IPS-18a (cell line): ENCODE data around the gene NOXO1.
A peak's percentile ranks its signal among the peaks of the same experiment; 100 is the strongest.
"Not testable (repeated sequence)": the region's sequence is repeated elsewhere in the genome, so short reads cannot be mapped to it uniquely, and the experiment has no call there.

Experiments used
- H3K27ac ChIP-seq: one replicate; pipeline ENCODE4 v1.5.1; 2013; ENCODE audit warnings: low read length
- H3K27me3 ChIP-seq: one replicate; pipeline ENCODE4 v1.6.1; 2013; ENCODE audit warnings: mild to moderate bottlenecking, low read length; ENCODE audit not compliant: control insufficient read depth, insufficient read depth
- H3K36me3 ChIP-seq: one replicate; pipeline ENCODE4 v1.6.1; 2013; ENCODE audit warnings: low read depth, low read length; ENCODE audit not compliant: control insufficient read depth
- H3K4me1 ChIP-seq: one replicate; pipeline ENCODE4 v1.6.1; 2013; ENCODE audit warnings: low read depth, low read length; ENCODE audit not compliant: control insufficient read depth
- H3K4me3 ChIP-seq: one replicate; pipeline ENCODE4 v1.5.1; 2013; ENCODE audit warnings: low read length
- H3K9ac ChIP-seq: one replicate; pipeline ENCODE4 v1.6.1; 2013; ENCODE audit warnings: mild to moderate bottlenecking, low read length, moderate library complexity
- H3K9me3 ChIP-seq: one replicate; pipeline ENCODE4 v1.6.1; 2013; ENCODE audit warnings: low read depth, low read length; ENCODE audit not compliant: control insufficient read depth

NOXO1 gene

DNA sequence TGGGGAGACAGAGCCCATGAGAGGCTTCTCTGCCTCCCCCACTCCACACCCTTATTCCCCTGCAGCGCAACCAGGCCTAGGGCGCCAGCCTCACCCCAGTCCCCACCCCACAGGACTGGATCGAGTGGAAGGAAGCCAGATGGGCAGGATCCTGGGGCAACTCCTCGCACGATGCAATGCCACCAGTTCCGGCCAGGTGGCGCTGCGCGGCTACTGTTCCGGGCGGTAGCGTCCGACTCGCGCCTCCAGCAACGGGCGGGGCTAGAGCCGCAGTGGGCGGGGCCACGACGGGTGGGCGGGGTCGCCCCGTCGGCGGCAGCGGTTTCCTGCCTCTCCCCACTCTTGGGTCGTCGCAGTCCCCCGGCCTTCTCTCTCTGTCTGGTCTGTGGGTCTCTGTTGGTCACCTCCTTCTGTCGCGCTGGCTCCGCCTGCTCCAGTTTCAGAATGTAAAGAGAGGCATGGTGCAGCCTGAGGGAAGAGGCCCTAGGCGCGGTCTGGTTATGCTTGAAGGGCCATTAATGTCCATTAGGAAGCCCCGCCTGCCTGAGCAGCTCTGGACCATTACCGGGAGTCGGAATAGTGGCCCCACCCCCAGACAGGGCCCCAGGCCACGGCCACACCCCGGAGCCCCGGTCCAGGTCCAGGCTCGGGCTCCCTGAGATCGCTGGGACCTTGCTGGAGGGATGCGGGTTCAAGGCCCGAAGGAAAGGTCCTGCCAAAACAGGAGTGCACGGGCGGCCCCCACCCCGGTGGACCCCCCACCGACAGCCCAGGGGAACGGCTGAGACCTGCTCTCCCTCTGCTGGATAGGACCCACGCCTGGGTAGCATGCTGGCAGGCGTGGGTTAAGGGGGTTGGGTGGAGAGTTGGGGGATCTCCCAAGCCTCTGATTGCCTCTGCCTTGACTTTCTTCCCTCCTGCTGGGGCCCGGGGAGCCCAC, 42.1 kb upstream of the NOXO1 start:
- Histone ChIP-seq H3K27ac (no peak overlapping the region), H3K4me1 (no peaks in the 10 kb centered on the region), H3K9ac (no peak overlapping the region), H3K36me3 (no peaks in the 10 kb centered on the region), H3K27me3 (peaks cover 75% of the 10 kb centered on the region), H3K9me3 (no peaks in the 10 kb centered on the region), H3K4me3 (peak overlapping the region; percentile 61)

DNA sequence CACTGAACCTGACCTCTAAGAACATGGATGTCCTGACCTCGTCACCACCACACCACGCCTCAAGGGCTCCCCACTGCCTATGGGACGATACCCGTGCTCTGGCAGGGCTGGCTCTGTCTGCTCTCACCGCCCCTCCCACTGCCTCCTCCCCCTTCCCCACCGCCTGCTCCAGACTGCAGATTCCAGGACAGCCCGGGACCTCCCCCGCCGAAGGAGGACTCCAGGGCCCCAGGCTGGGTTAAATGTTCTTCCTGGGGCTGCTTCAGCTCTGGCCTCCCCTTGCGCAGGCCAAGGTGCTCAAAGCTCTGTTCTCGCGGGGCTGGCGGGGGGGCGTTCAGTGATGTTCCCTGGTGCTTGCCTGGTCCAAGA, 41.4 kb upstream of the NOXO1 start:
- Histone ChIP-seq H3K9me3 (no peaks in the 10 kb centered on the region), H3K36me3 (no peaks in the 10 kb centered on the region), H3K27me3 (peaks cover 69% of the 10 kb centered on the region), H3K4me3 (peak overlapping the region; percentile 61), H3K9ac (no peak overlapping the region), H3K4me1 (no peaks in the 10 kb centered on the region), H3K27ac (no peak overlapping the region)

DNA sequence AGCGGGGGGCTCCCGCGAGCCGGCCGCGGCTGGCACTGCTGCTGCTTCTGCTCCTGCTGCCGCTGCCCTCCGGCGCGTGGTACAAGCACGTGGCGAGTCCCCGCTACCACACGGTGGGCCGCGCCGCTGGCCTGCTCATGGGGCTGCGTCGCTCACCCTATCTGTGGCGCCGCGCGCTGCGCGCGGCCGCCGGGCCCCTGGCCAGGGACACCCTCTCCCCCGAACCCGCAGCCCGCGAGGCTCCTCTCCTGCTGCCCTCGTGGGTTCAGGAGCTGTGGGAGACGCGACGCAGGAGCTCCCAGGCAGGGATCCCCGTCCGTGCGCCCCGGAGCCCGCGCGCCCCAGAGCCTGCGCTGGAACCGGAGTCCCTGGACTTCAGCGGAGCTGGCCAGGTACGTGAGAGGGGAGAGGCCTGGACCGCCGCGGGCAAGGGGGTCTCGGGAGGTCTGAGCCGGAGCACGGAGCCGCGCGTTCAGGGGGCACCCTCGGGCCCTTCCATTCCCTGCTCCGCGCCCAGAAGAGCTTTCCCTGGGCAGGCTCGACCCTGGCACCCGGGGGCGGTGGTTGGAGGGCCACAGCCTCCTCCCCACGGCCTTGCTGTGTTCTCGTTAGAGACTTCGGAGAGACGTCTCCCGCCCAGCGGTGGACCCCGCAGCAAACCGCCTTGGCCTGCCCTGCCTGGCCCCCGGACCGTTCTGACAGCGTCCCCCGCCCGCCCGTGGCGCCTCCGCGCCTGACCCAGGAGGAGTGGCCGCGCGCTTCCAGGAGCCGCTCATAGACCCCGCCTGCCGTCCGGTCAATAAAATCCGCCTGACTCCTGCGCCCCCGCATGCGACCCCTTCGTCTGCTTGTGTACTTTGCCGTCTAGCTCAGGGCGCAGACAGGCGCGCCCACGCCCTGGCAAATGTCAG, 38.9 kb upstream of the NOXO1 start:
- peak overlapping the region; percentile 53 for H3K4me3 ChIP-seq
- no peaks in the 10 kb centered on the region for H3K9me3 ChIP-seq
- H3K36me3 ChIP-seq: no peaks in the 10 kb centered on the region
- H3K27me3 ChIP-seq: peaks cover 48% of the 10 kb centered on the region
- H3K27ac ChIP-seq: no peak overlapping the region
- no peaks in the 10 kb centered on the region for H3K4me1 ChIP-seq
- no peak overlapping the region for H3K9ac ChIP-seq

DNA sequence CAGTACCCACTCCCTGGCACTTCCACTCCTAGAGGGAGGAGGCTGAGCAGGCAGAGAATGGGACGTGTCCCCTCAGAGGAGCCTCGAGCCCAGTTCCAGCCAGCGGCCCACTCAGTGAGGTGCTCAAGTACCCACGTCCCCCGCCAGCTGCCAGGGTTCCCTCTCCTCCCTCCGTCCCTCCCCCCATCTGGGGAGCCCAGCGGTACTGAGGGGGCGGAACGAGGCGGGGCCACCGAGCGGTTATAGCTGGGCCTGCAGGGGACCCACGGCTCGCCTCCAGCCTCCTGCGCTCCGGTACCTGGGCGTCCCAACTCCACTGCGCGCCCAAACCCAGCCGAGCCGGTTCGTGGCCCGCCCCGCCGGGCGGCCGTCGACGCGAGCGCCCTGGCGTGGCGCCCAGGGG, 38.2 kb upstream of the NOXO1 start, which contains the start of gene NPW:
NPW (plus strand) TSS at position 268 of the 403 bp plus-strand sequence.
- Histone ChIP-seq H3K27me3 (peaks cover 48% of the 10 kb centered on the region), H3K36me3 (no peaks in the 10 kb centered on the region), H3K4me3 (peak within 1 kb of the TSS; percentile 53), H3K27ac (no peak within 1 kb of the TSS), H3K9ac (no peak within 1 kb of the TSS), H3K9me3 (no peaks in the 10 kb centered on the region), H3K4me1 (no peaks in the 10 kb centered on the region)

DNA sequence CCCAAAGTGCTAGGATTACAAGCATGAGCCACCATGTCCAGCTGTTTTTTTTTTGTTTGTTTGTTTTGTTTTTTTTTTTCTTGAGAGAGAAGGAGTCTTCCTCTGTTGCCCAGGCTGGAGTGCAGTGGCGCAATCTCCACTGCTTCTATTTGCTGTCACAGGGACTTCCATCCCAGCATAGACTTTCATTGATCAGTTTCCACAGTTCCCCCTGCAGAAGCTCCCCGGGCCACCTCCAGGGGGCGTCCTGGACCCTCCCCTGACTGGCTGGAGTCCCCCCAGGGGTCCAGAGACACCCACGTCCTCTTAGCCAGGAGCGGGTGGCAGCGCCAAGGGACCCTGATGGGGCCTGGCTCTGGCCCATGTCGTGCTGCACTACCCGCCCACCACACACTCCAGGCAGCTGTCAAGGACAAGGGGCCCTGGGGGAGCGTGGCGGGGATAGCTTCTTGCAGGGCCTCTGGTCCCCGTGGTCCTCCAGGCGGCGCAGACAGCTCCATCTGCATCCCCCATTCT, 35.2 kb upstream of the NOXO1 start:
- Histone ChIP-seq H3K27ac (no peak overlapping the region), H3K4me1 (no peaks in the 10 kb centered on the region), H3K36me3 (no peaks in the 10 kb centered on the region), H3K27me3 (peaks cover 29% of the 10 kb centered on the region), H3K9me3 (no peaks in the 10 kb centered on the region), H3K9ac (no peak overlapping the region), H3K4me3 (no peak overlapping the region)

DNA sequence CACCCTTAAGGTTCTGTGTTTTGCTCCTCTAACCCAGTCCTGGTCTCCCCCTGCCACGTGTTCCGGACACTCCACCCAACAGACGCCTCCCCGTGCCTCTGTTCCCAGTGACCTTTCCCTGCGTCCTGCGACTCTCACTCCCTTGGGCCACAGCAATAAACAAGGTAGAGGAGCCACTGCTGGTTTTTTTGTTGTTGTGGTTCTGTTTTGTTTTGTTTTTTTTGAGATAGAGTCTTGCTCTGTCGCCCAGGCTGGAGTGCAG, 34.6 kb upstream of the NOXO1 start:
- H3K4me1 ChIP-seq: no peaks in the 10 kb centered on the region
- H3K36me3 ChIP-seq: no peaks in the 10 kb centered on the region
- no peak overlapping the region for H3K9ac ChIP-seq
- no peak overlapping the region for H3K27ac ChIP-seq
- H3K9me3 ChIP-seq: no peaks in the 10 kb centered on the region
- H3K4me3 ChIP-seq: no peak overlapping the region
- H3K27me3 ChIP-seq: peaks cover 23% of the 10 kb centered on the region

DNA sequence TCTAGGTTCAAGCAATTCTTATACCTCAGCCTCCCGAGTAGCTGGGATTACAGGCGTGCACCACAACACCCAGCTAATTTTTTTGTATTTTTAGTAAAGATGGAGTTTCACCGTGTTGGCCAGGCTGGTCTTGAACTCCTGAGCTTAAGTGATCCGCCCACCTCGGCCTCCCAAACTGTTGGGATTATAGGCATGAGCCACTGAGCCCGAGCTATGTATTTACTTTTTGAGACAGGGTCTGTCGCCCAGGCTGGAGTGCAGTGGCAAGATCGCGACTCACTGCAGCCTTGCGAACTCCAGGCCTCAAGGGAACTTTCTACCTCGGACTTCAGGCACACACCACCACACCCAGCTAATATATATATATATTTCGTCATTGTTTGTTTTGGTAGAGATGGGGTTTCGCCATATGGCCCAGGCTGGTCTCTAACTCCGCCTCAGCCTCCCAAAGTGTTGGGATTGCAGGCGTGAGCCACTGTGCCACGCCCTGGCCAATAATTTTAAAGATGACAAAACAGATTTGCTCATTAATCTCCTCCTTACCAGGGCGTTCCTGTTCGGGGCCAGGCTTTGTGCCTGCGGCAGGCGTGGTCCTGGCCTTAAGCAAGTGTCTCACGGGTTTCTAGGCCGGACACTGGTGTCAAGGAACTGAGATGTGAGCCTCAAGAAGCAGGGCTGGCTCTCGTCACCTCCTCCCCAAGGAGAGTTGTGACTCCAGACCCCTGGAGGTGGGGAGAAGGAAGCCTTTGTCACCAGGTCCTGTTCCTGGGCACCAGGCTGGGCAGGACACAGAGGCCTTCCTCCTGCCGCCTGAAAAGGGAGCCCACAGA, 34.1 kb upstream of the NOXO1 start:
- Histone ChIP-seq H3K9me3 (no peaks in the 10 kb centered on the region), H3K4me1 (peaks cover 3% of the 10 kb centered on the region), H3K36me3 (no peaks in the 10 kb centered on the region), H3K27ac (no peak overlapping the region), H3K4me3 (no peak overlapping the region), H3K27me3 (peaks cover 17% of the 10 kb centered on the region), H3K9ac (no peak overlapping the region)

DNA sequence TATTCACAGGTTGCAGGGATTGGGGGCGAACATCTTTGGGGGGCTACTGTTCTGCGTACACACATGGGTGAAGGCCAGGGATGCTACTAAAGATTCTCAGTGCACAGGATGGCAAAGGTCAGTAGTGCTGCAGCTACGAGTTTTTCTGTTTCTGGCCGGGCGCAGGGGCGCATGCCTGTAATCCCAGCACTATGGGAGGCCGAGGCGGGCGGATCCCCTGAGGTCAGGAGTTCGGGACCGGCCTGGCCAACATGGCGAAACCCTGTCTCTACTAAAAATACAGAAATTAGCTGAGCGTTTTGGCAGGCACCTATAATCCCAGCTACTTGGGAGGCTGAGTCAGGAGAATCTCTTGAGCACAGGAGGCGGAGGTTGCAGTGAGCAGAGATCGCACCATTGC, 32.3 kb upstream of the NOXO1 start:
- no peaks in the 10 kb centered on the region for H3K27me3 ChIP-seq
- H3K4me1 ChIP-seq: peaks cover 7% of the 10 kb centered on the region
- no peak overlapping the region for H3K27ac ChIP-seq
- H3K36me3 ChIP-seq: no peaks in the 10 kb centered on the region
- H3K9me3 ChIP-seq: no peaks in the 10 kb centered on the region
- no peak overlapping the region for H3K9ac ChIP-seq
- H3K4me3 ChIP-seq: no peak overlapping the region

DNA sequence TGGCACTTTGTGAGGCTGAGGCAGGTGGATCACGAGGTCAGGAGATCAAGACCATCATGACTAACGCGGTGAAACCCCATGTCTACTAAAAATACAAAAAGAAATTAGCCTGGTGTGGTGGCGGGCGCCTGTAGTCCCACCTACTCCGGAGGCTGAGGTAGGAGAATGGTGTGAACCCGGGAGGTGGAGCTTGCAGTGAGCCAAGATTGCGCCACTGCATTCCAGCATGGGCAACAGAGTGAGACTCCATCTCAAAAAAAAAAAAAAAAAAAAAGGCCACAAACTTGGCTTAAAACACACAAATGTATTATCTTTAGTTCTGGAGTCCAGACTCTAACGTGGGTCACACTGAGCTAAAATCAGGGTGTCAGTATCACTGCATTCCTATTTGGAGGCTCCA, 30.5 kb upstream of the NOXO1 start:
- not testable (repeated sequence) for H3K27ac ChIP-seq, H3K9ac ChIP-seq, H3K27me3 ChIP-seq, H3K36me3 ChIP-seq, H3K9me3 ChIP-seq, H3K4me3 ChIP-seq
- peaks cover 14% of the 10 kb centered on the region for H3K4me1 ChIP-seq

DNA sequence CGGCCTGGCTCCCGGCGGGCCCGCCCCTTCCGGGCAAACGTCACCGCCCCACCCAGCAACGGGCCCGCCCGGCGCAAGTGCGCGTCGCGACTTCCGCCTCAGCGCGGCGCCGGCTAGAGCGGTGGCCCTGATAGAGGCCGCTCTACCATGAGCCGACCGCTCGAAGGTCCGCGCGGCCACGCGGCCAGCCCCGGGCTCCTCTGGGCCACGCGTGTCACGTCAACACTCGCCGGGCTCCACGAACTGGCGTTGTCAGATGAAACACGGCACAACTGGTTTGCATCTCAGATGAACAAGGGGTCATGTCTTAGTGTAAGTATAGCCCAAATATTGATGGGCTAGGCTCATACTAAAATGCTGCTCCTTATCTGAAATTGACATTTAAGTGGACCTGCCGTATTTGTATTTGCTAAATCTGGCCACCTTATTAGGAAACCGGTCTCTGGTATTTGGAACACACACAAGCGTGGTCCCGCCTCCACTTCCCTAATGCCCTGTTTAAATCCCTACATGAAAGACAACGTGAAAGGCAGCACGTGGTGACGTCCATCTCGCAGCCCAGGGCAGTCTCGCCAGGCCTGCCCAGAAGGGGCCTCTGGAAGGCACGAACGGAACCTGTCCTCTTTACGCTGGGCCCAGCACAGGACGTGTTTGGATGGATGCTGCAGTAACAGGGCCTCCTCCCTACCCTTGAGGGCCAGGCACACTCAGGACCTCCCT, 28.7 kb upstream of the NOXO1 start, which contains the start of gene ZNF598:
ZNF598 (minus strand) TSS at position 31 of the 720 bp plus-strand sequence.
- peak within 1 kb of the TSS; percentile 93 for H3K27ac ChIP-seq
- H3K9me3 ChIP-seq: no peaks in the 10 kb centered on the region
- peak within 1 kb of the TSS; percentile 97 for H3K9ac ChIP-seq
- H3K27me3 ChIP-seq: no peaks in the 10 kb centered on the region
- H3K4me3 ChIP-seq: peak within 1 kb of the TSS; percentile 98
- no peaks in the 10 kb centered on the region for H3K36me3 ChIP-seq
- peaks cover 14% of the 10 kb centered on the region for H3K4me1 ChIP-seq
